ENCODE results near the gene SH3TC2. TPM values are rescaled to one million over a fixed set of nuclear protein-coding genes. Genes with fewer than 3 reads are reported as not detected.

SH3TC2 gene
- total and polyA plus RNA-seq, 2 donors (not counting 1 experiment from before 2014, with no cell fraction given): not detected

- H3K27me3 ChIP-seq (replicated peaks in 1 of 4; ENCODE audit: control extremely low read depth in 1 of 4, control insufficient read depth in 3 of 4, insufficient read depth in 4 of 4, low read length in 3 of 4): no peaks in the 10 kb centered on the region
- no peak overlapping the region for H3K4me3 Mint-ChIP-seq
- TF ChIP-seq EZH2 (IDR thresholded peaks at IDR 0.05; ENCODE audit: borderline replicate concordance, insufficient read depth, low read depth, low read length, poor library complexity, severe bottlenecking) (no peak), CTCF (IDR thresholded peaks at IDR 0.05) (no peak)
- ChIA-PET CTCF (interaction anchor here (1.7 kb wide), 1 partner anchor 18 kb away, joined by 5 read pairs; no protein-coding TSS in a partner anchor), POLR2A (no interaction called here)
- peaks cover 7% of the 10 kb centered on the region for H3K27me3 Mint-ChIP-seq
- no peak overlapping the region for H3K27ac Mint-ChIP-seq
- peaks cover 0 to 2% (median 0%) of the 10 kb centered on the region in 3 donors for H3K9me3 ChIP-seq (ENCODE audit: control extremely low read depth in 1 of 3, control insufficient read depth in 2 of 3, insufficient read depth in 1 of 3, low read length in 2 of 3)
- no peaks in the 10 kb centered on the region for H4K20me1 ChIP-seq (ENCODE audit: control insufficient read depth, insufficient read depth, low read length, poor library complexity, severe bottlenecking)
- WGBS (ENCODE audit: insufficient coverage): 90% methylated on average over 1 of the region's 2 CpGs
- no peak for DNase-seq
- no peaks in the 10 kb centered on the region for H3K4me1 Mint-ChIP-seq
- no peaks in the 10 kb centered on the region for H3K79me2 ChIP-seq (ENCODE audit: control insufficient read depth, insufficient read depth, low read length)
- no peak overlapping the region for H3K4me3 ChIP-seq (ENCODE audit: control extremely low read depth in 1 of 5, extremely low read depth in 1 of 5, insufficient read depth in 1 of 5, low read depth in 2 of 5, low read length in 4 of 5)
- H3K9me3 Mint-ChIP-seq (ENCODE audit: insufficient read depth): no peaks in the 10 kb centered on the region
- H2AFZ ChIP-seq (ENCODE audit: insufficient read depth, low read depth, low read length, poor library complexity, severe bottlenecking): no peak overlapping the region
- H3K4me1 ChIP-seq (ENCODE audit: control insufficient read depth in 2 of 2, insufficient read depth in 2 of 2, low read length in 2 of 2): no peaks in the 10 kb centered on the region
- no peaks in the 10 kb centered on the region for H3K36me3 ChIP-seq (replicated peaks in 1 of 2; ENCODE audit: control extremely low read depth in 1 of 2, control insufficient read depth in 1 of 2, extremely low read depth in 1 of 2, insufficient read depth in 2 of 2, low read length in 1 of 2)
- H3K4me2 ChIP-seq (replicated peaks; ENCODE audit: low read depth, low read length, poor library complexity, severe bottlenecking): no peak overlapping the region
- ATAC-seq (ENCODE audit: low read depth): no peak
- H3K9ac ChIP-seq (ENCODE audit: low read length): no peak overlapping the region
- no peak overlapping the region for H3K27ac ChIP-seq (ENCODE audit: low read length in 2 of 2)
- intact Hi-C loops (cut with micrococcal nuclease): no loop called here
Measured at GRCh38 chr5:149053072-149053695, 9.7 kb downstream of the SH3TC2 start.

- intact Hi-C loops (cut with micrococcal nuclease): no loop called here
- H3K4me3 ChIP-seq (ENCODE audit: control extremely low read depth in 1 of 5, extremely low read depth in 1 of 5, insufficient read depth in 1 of 5, low read depth in 2 of 5, low read length in 4 of 5): no peak overlapping the region
- DNase-seq (no peak), ATAC-seq (ENCODE audit: low read depth) (no peak)
- ChIA-PET POLR2A (no interaction called here), CTCF (no interaction called here)
- no peaks in the 10 kb centered on the region for H3K79me2 ChIP-seq (ENCODE audit: control insufficient read depth, insufficient read depth, low read length)
- no peak for TF ChIP-seq EZH2 (IDR thresholded peaks at IDR 0.05; ENCODE audit: borderline replicate concordance, insufficient read depth, low read depth, low read length, poor library complexity, severe bottlenecking)
- no peak for TF ChIP-seq CTCF (IDR thresholded peaks at IDR 0.05)
- no peaks in the 10 kb centered on the region for H3K4me1 Mint-ChIP-seq
- H3K36me3 ChIP-seq (replicated peaks in 1 of 2; ENCODE audit: control extremely low read depth in 1 of 2, control insufficient read depth in 1 of 2, extremely low read depth in 1 of 2, insufficient read depth in 2 of 2, low read length in 1 of 2): no peaks in the 10 kb centered on the region
- peaks cover 7% of the 10 kb centered on the region for H3K27me3 Mint-ChIP-seq
- no peaks in the 10 kb centered on the region for H4K20me1 ChIP-seq (ENCODE audit: control insufficient read depth, insufficient read depth, low read length, poor library complexity, severe bottlenecking)
- no peaks in the 10 kb centered on the region for H3K9me3 Mint-ChIP-seq (ENCODE audit: insufficient read depth)
- no peaks in the 10 kb centered on the region for H3K4me1 ChIP-seq (ENCODE audit: control insufficient read depth in 2 of 2, insufficient read depth in 2 of 2, low read length in 2 of 2)
- H3K27ac Mint-ChIP-seq: no peak overlapping the region
- no peaks in the 10 kb centered on the region for H3K27me3 ChIP-seq (replicated peaks in 1 of 4; ENCODE audit: control extremely low read depth in 1 of 4, control insufficient read depth in 3 of 4, insufficient read depth in 4 of 4, low read length in 3 of 4)
- H3K4me2 ChIP-seq (replicated peaks; ENCODE audit: low read depth, low read length, poor library complexity, severe bottlenecking): no peak overlapping the region
- no peak overlapping the region for H3K4me3 Mint-ChIP-seq
- H2AFZ ChIP-seq (ENCODE audit: insufficient read depth, low read depth, low read length, poor library complexity, severe bottlenecking): no peak overlapping the region
- no peaks in the 10 kb centered on the region for H3K9me3 ChIP-seq (ENCODE audit: control extremely low read depth in 1 of 3, control insufficient read depth in 2 of 3, insufficient read depth in 1 of 3, low read length in 2 of 3)
- H3K9ac ChIP-seq (ENCODE audit: low read length): no peak overlapping the region
- H3K27ac ChIP-seq (ENCODE audit: low read length in 2 of 2): no peak overlapping the region
- WGBS (ENCODE audit: insufficient coverage): 90% methylated on average over 3 of the region's 3 CpGs
Measured at GRCh38 chr5:149049371-149049781, 13.5 kb downstream of the SH3TC2 start.

All from B cell (primary cell).